NCI-H1092 (cell line): Measurements from ENCODE around the gene ABTB2.
"Not testable (repeated sequence)": the region's sequence is repeated elsewhere in the genome, so short reads cannot be mapped to it uniquely, and the experiment has no call there.

ENCODE experiments used
- DNase-seq: peaks from one replicate; lab custom pipeline; 2025; lab: John Stamatoyannopoulos, UW

ABTB2 gene

GRCh38 chr11:34262531-34263081 lies 95.2 kb downstream of the ABTB2 start:
- no peak for DNase-seq

GRCh38 chr11:34261820-34262219 lies 96.0 kb downstream of the ABTB2 start:
- no peak for DNase-seq

- DNase-seq, result no peak
These were observed 96.7 kb downstream of the ABTB2 start for GRCh38 chr11:34261095-34261494.

GRCh38 chr11:34260072-34260575 lies 97.7 kb downstream of the ABTB2 start:
- peak; percentile 42 for DNase-seq

- DNase-seq, result no peak
These were observed 98.7 kb downstream of the ABTB2 start for GRCh38 chr11:34259087-34259486.

GRCh38 chr11:34256626-34257025 lies 101.2 kb downstream of the ABTB2 start:
- no peak for DNase-seq

- no peak for DNase-seq
These were observed 101.7 kb downstream of the ABTB2 start for GRCh38 chr11:34256150-34256549.

- no peak for DNase-seq
These were observed 102.7 kb downstream of the ABTB2 start for GRCh38 chr11:34255101-34255500.

- no peak for DNase-seq
These were observed 103.8 kb downstream of the ABTB2 start for GRCh38 chr11:34254011-34254410.

- DNase-seq, result peak; percentile 20
These were observed 105.2 kb downstream of the ABTB2 start for GRCh38 chr11:34252651-34253050.

- no peak for DNase-seq
These were observed 105.8 kb downstream of the ABTB2 start for GRCh38 chr11:34252015-34252414.

GRCh38 chr11:34251589-34251980 lies 106.2 kb downstream of the ABTB2 start:
- no peak for DNase-seq

GRCh38 chr11:34250732-34251588 lies 106.8 kb downstream of the ABTB2 start:
- DNase-seq, result no peak

- DNase-seq, result no peak
These were observed 107.6 kb downstream of the ABTB2 start for GRCh38 chr11:34250211-34250610.

GRCh38 chr11:34249439-34249838 lies 108.4 kb downstream of the ABTB2 start:
- no peak for DNase-seq

- not testable (repeated sequence) for DNase-seq
These were observed 111.3 kb downstream of the ABTB2 start for GRCh38 chr11:34246511-34246910.

- no peak for DNase-seq
These were observed 112.8 kb downstream of the ABTB2 start for GRCh38 chr11:34245041-34245440.

GRCh38 chr11:34243600-34244464 lies 114.0 kb downstream of the ABTB2 start:
- no peak for DNase-seq

GRCh38 chr11:34242037-34242625 lies 115.7 kb downstream of the ABTB2 start:
- DNase-seq, result no peak

GRCh38 chr11:34240150-34240494 lies 117.7 kb downstream of the ABTB2 start:
- no peak for DNase-seq

GRCh38 chr11:34239465-34240149 lies 118.2 kb downstream of the ABTB2 start:
- no peak for DNase-seq

- DNase-seq, result no peak
These were observed 118.8 kb downstream of the ABTB2 start for GRCh38 chr11:34238966-34239365.
